K562 treated with DMSO at 1 percent for 12 hours (cell line): ENCODE measurements around the gene MAGEB4. TPM values are rescaled to one million over a fixed set of nuclear protein-coding genes. Genes with fewer than 3 reads are reported as not detected.

ENCODE experiments used
- total RNA-seq: library from RNA; unstranded; fragments of 300-600 nt; gene quantifications from 2 replicates; pipeline ENCODE4 v1.2.3, GENCODE V29; 2022; ENCODE audit not compliant: insufficient read depth

Gene MAGEB4
- total RNA-seq, result not detected in 2 replicates

GRCh38 chrX:30241724-30242415, at the start of gene MAGEB4:
Gene MAGEB4 (plus strand): TSS chrX:30242000. CDS start chrX:30242136, 136 bp downstream.

GRCh38 chrX:30215357-30215843, 26.4 kb upstream of the MAGEB4 start, which contains the start of gene MAGEB2:
Gene MAGEB2 (plus strand): TSS chrX:30215563. CDS start chrX:30218581, 3,018 bp downstream.

GRCh38 chrX:30230395-30230794, 11.4 kb upstream of the MAGEB4 start, which contains the start of gene MAGEB3:
Gene MAGEB3 (plus strand): TSS chrX:30230657. CDS start chrX:30235925, 5,268 bp downstream.

GRCh38 chrX:30246769-30247489, 5.1 kb downstream of the MAGEB4 start, which contains the start of gene MAGEB1:
Gene MAGEB1 (plus strand): TSS chrX:30247146. CDS start chrX:30250494, 3,348 bp downstream.

Other genes with a start within 250 kb of the MAGEB4 start
- 83.3 and 120 TPM in 2 replicates for gene MAGEB2, start 26.4 kb upstream of the MAGEB4 start, total RNA-seq
- not detected in 2 replicates for gene MAGEB3, start 11.3 kb upstream of the MAGEB4 start, total RNA-seq
- 34.4 and 40.9 TPM in 2 replicates for gene MAGEB1, start 5.1 kb downstream of the MAGEB4 start, total RNA-seq
- gene NR0B1, start 67.4 kb downstream of the MAGEB4 start, total RNA-seq, result not detected in 2 replicates